ENCODE results near the gene GRP.

The GRP gene

DNA sequence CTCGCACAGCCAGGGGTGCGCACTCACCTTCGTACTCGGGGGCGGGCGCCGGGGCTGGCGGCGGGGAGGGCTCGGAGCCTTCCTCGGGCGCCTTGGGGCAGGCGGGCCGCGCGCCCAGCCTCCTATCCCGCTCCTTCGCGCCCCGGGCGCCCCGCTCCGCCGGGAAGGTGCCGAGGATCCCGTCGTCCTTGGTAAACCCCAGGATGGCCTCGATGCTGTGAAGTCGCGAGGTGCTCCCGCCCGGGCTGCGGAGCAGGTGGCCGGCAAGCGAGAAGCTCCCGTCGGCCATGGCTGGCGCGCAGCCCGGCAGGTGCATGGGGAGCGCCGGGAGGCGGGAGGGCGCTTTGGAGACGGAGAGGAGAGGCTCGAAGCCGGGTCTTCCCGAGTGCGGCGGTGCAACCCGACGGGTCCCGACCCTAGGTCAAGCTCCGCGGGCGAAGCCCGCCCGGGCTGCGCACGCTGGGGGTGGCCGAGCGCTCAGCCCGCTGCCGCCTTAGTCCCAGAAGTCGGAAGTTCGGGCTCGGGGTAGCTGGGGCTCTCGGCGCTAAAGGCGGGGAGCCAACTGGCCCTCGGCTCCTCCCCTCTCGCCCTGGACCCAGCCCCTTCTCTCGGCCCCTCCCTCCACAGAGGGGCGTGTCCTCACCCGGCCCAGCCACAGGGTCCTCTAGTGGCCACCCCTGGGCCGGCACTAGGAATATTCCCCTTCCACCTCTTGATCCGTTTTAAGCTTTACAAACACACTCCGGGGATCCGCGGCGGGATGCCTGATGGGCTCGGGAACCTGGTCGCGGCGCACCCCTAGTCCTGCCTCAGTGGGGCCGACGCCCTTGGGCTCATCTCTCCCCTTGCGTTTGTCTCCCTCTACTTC, 53.2 kb downstream of the GRP start, which contains the start of gene RAX:
RAX (minus strand) TSS at position 564 of the 868 bp plus-strand sequence; CDS start at position 316, 248 bp downstream.
- no peaks in the 10 kb centered on the region for H3K79me2 ChIP-seq (ENCODE audit: insufficient read depth, low read length)
- no peaks in the 10 kb centered on the region for H4K20me1 ChIP-seq (ENCODE audit: low read depth, low read length)
- 0 out of 2 replicates have a peak, but pooled peaks cover 3% of the 10 kb centered on the region for H3K27me3 ChIP-seq (ENCODE audit: low read length)
- H3K4me2 ChIP-seq (ENCODE audit: low read depth, low read length, poor library complexity, severe bottlenecking), result no peak within 1 kb of the TSS
- no peaks in the 10 kb centered on the region for H3K9me3 ChIP-seq (ENCODE audit: insufficient read depth, low read length)
- no peaks in the 10 kb centered on the region for H3F3A ChIP-seq (ENCODE audit: insufficient read depth)
- no peaks in the 10 kb centered on the region for H3K36me3 ChIP-seq (ENCODE audit: low read length)
- no peak within 1 kb of the TSS for H3K27ac ChIP-seq (ENCODE audit: low read depth, low read length)
- TF ChIP-seq EZH2phosphoT487 (conservative IDR thresholded peaks at IDR 0.05; ENCODE audit: low read length), result no peak
- TF ChIP-seq, protein P1, sequence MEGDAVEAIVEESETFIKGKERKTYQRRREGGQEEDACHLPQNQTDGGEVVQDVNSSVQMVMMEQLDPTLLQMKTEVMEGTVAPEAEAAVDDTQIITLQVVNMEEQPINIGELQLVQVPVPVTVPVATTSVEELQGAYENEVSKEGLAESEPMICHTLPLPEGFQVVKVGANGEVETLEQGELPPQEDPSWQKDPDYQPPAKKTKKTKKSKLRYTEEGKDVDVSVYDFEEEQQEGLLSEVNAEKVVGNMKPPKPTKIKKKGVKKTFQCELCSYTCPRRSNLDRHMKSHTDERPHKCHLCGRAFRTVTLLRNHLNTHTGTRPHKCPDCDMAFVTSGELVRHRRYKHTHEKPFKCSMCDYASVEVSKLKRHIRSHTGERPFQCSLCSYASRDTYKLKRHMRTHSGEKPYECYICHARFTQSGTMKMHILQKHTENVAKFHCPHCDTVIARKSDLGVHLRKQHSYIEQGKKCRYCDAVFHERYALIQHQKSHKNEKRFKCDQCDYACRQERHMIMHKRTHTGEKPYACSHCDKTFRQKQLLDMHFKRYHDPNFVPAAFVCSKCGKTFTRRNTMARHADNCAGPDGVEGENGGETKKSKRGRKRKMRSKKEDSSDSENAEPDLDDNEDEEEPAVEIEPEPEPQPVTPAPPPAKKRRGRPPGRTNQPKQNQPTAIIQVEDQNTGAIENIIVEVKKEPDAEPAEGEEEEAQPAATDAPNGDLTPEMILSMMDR (IDR thresholded peaks at IDR 0.05; ENCODE audit: insufficient read depth, low read length, poor library complexity, severe bottlenecking), result no peak
- H2AFZ ChIP-seq (ENCODE audit: low read depth, low read length, severe bottlenecking), result no peak within 1 kb of the TSS
- no peak within 1 kb of the TSS for H3K4me3 ChIP-seq (ENCODE audit: insufficient read depth, low read length, poor library complexity, severe bottlenecking)
- no peaks in the 10 kb centered on the region for H3K9me2 ChIP-seq (replicated peaks; ENCODE audit: insufficient read depth, low read length)
- H3K9ac ChIP-seq (ENCODE audit: low read length), result no peak within 1 kb of the TSS

DNA sequence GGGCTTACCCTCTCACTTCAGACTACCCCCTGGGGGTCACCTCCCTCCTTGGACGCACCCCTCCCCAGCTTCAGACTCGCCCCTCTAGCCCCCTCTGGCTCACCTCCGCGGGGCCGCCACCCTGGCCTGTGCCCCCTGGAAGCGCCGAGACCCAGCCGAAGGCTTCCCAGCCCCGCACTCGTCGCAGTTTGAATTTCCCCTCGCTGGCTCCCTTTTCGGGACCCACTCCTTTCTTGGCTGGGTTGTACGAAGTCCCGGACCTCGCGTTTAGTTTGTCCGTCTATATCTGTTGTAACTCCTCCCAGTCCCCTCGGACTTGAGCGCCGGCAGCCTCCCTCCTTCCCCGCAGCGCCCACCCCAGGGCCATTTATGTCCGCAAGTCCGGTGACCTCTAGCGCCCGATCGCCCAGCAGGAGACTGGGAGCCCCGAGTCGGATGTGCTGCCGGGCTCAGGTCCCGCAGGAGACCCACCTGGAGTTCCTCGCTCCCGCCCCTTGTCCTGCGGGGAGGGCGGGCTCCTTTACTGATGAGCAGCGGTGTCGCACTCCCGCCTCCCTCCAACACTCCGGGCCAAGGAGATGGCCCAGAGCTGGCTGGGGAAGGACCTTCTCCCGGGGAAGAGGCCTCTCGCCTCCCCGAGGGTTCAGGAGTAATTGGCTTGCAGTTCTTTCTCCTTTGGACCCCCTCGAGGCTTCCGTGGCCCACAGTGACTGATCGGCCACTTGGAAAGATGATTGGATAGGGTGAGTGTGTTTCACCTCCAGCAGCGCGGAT, 54.0 kb downstream of the GRP start:
- no peaks in the 10 kb centered on the region for H3K36me3 ChIP-seq (ENCODE audit: low read length)
- no peaks in the 10 kb centered on the region for H4K20me1 ChIP-seq (ENCODE audit: low read depth, low read length)
- H3K9me3 ChIP-seq (ENCODE audit: insufficient read depth, low read length), result no peaks in the 10 kb centered on the region
- no peak overlapping the region for H3K9ac ChIP-seq (ENCODE audit: low read length)
- no peak overlapping the region for H3K4me2 ChIP-seq (ENCODE audit: low read depth, low read length, poor library complexity, severe bottlenecking)
- no peaks in the 10 kb centered on the region for H3F3A ChIP-seq (ENCODE audit: insufficient read depth)
- H2AFZ ChIP-seq (ENCODE audit: low read depth, low read length, severe bottlenecking), result no peak overlapping the region
- TF ChIP-seq, protein P1 (IDR thresholded peaks at IDR 0.05; ENCODE audit: insufficient read depth, low read length, poor library complexity, severe bottlenecking), result no peak
- TF ChIP-seq EZH2phosphoT487 (conservative IDR thresholded peaks at IDR 0.05; ENCODE audit: low read length), result no peak
- H3K4me3 ChIP-seq (ENCODE audit: insufficient read depth, low read length, poor library complexity, severe bottlenecking), result no peak overlapping the region
- no peaks in the 10 kb centered on the region for H3K79me2 ChIP-seq (ENCODE audit: insufficient read depth, low read length)
- H3K27ac ChIP-seq (ENCODE audit: low read depth, low read length), result no peak overlapping the region
- H3K9me2 ChIP-seq (replicated peaks; ENCODE audit: insufficient read depth, low read length), result no peaks in the 10 kb centered on the region
- 0 out of 2 replicates have a peak, but pooled peaks cover 3% of the 10 kb centered on the region for H3K27me3 ChIP-seq (ENCODE audit: low read length)

DNA sequence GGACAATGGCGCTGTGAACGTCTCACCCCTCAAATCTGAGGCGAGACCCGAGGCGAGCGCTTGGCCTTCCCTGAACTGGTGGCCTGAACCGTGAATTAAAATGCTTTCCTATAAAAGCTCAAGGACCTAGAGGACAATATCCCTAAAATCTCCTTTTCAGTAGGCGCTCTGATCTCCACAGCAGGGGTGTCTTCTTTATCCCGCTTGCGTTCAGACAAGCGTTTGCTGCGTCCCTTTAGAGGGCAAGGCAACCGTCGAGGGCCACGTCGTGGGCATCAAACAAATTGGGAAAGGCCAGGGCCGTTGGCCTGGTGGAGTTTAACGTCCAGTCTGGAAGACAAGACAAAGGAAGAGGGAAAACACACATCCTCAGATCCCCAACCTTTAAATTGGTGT, 54.6 kb downstream of the GRP start:
- H3K27me3 ChIP-seq (ENCODE audit: low read length), result 0 out of 2 replicates have a peak, but pooled peaks cover 3% of the 10 kb centered on the region
- H3K27ac ChIP-seq (ENCODE audit: low read depth, low read length), result no peak overlapping the region
- H3K36me3 ChIP-seq (ENCODE audit: low read length), result no peaks in the 10 kb centered on the region
- H3K4me2 ChIP-seq (ENCODE audit: low read depth, low read length, poor library complexity, severe bottlenecking), result no peak overlapping the region
- no peaks in the 10 kb centered on the region for H3K79me2 ChIP-seq (ENCODE audit: insufficient read depth, low read length)
- H2AFZ ChIP-seq (ENCODE audit: low read depth, low read length, severe bottlenecking), result no peak overlapping the region
- no peaks in the 10 kb centered on the region for H3K9me2 ChIP-seq (replicated peaks; ENCODE audit: insufficient read depth, low read length)
- TF ChIP-seq, protein P1 (IDR thresholded peaks at IDR 0.05; ENCODE audit: insufficient read depth, low read length, poor library complexity, severe bottlenecking), result no peak
- TF ChIP-seq EZH2phosphoT487 (conservative IDR thresholded peaks at IDR 0.05; ENCODE audit: low read length), result no peak
- no peak overlapping the region for H3K9ac ChIP-seq (ENCODE audit: low read length)
- H4K20me1 ChIP-seq (ENCODE audit: low read depth, low read length), result no peaks in the 10 kb centered on the region
- H3K4me3 ChIP-seq (ENCODE audit: insufficient read depth, low read length, poor library complexity, severe bottlenecking), result no peak overlapping the region
- H3K9me3 ChIP-seq (ENCODE audit: insufficient read depth, low read length), result no peaks in the 10 kb centered on the region
- no peaks in the 10 kb centered on the region for H3F3A ChIP-seq (ENCODE audit: insufficient read depth)
